Smooth muscle cell (in vitro differentiated cells): ENCODE data around the gene NOP53. TPM values are rescaled to one million over a fixed set of nuclear protein-coding genes. Genes with fewer than 3 reads are reported as not detected.
"Not testable (repeated sequence)": the region's sequence is repeated elsewhere in the genome, so short reads cannot be mapped to it uniquely, and the experiment has no call there.

Experiments used
- DNase-seq: peaks from one replicate; lab custom pipeline; 2025; ENCODE audit not compliant: unreplicated experiment; lab: John Stamatoyannopoulos, UW
- H2AFZ ChIP-seq: fragments of 200-600 bp; sonication (generic); 2 replicates; pipeline ENCODE4 v1.6.0; 2016; ENCODE audit warnings: antibody characterized with exemption, low read depth, mild to moderate bottlenecking
- H3F3A ChIP-seq: fragments of 200-600 bp; sonication (generic); 2 replicates; pipeline ENCODE4 v1.6.0; 2017; ENCODE audit warnings: antibody characterized with exemption, low read depth
- H3K27ac ChIP-seq: fragments of 200-600 bp; sonication (generic); 2 replicates; pipeline ENCODE4 v1.5.1; 2016; ENCODE audit warnings: low read depth, mild to moderate bottlenecking
- H3K27me3 ChIP-seq: fragments of 200-600 bp; sonication (generic); 2 replicates; pipeline ENCODE4 v1.6.1; 2016; ENCODE audit warnings: low read depth, mild to moderate bottlenecking
- H3K36me3 ChIP-seq: fragments of 200-600 bp; sonication (generic); 2 replicates; pipeline ENCODE4 v1.5.1; 2016; ENCODE audit warnings: low read depth
- H3K4me1 ChIP-seq: fragments of 200-600 bp; sonication (generic); 2 replicates; pipeline ENCODE4 v1.5.1; 2016; ENCODE audit warnings: low read depth
- H3K4me2 ChIP-seq: fragments of 200-600 bp; sonication (generic); 2 replicates; pipeline ENCODE4 v1.6.0; 2016; ENCODE audit warnings: mild to moderate bottlenecking
- H3K4me3 ChIP-seq: fragments of 200-600 bp; sonication (generic); 2 replicates; pipeline ENCODE4 v1.5.1; 2016; ENCODE audit warnings: mild to moderate bottlenecking
- H3K79me2 ChIP-seq: fragments of 200-600 bp; sonication (generic); 2 replicates; pipeline ENCODE4 v1.6.0; 2016; ENCODE audit warnings: low read depth, mild to moderate bottlenecking
- H3K9ac ChIP-seq: fragments of 200-600 bp; sonication (generic); 2 replicates; pipeline ENCODE4 v1.6.0; 2016; ENCODE audit warnings: low read depth
- H3K9me3 ChIP-seq: fragments of 200-600 bp; sonication (generic); replicated peaks from 2 replicates; pipeline ENCODE4 v1.5.1; 2016; ENCODE audit warnings: low read depth
- H4K20me1 ChIP-seq: fragments of 200-600 bp; sonication (generic); 2 replicates; pipeline ENCODE4 v1.6.0; 2016; ENCODE audit warnings: low read depth
- CTCF ChIP-seq: fragments of 200-600 bp; sonication (generic); IDR thresholded peaks from 2 replicates; pipeline ENCODE4 v1.5.1; 2017; ENCODE audit warnings: borderline replicate concordance, mild to moderate bottlenecking, antibody characterized with exemption; ENCODE audit not compliant: insufficient read depth, poor library complexity, severe bottlenecking
- WGBS: methylation state at CpG from one replicate; pipeline ENCODE4 v1.1.7; 2016; ENCODE audit warnings: low lambda C conversion rate; 5-methylcytosine and 5-hydroxymethylcytosine counted together
- polyA plus RNA-seq: library from polyadenylated mRNA; unstranded; fragments of >200 nt; fragmentation: Nextera tagmentation; extraction: Ambion mirVana; gene quantifications from 2 replicates; pipeline ENCODE4 v1.2.1, GENCODE V29; 2016
- total RNA-seq: library from RNA; depleted of rRNA; stranded (reverse); fragments of >200 nt; gene quantifications from 2 replicates; pipeline ENCODE4 v1.2.3, GENCODE V29; 2014

Gene NOP53
- total and polyA plus RNA-seq, 2 experiments from 2014 or later: 42.8 to 74.5 TPM

GRCh38 chr19:47766670-47767069 lies 21.3 kb downstream of the NOP53 start:
- Histone ChIP-seq H3K4me2 (no peak overlapping the region), H3K4me3 (no peak overlapping the region), H2AFZ (no peak overlapping the region), H3F3A (peaks cover 5% of the 10 kb centered on the region), H3K27me3 (no peaks in the 10 kb centered on the region), H4K20me1 (no peaks in the 10 kb centered on the region), H3K79me2 (no peaks in the 10 kb centered on the region), H3K4me1 (peaks cover 3% of the 10 kb centered on the region), H3K9ac (no peak overlapping the region), H3K36me3 (no peaks in the 10 kb centered on the region), H3K27ac (no peak overlapping the region), H3K9me3 (no peaks in the 10 kb centered on the region)
- no peak for TF ChIP-seq CTCF
- 86% methylated on average over 7 of the region's 7 CpGs for WGBS
- DNase-seq: no peak

- no peak for TF ChIP-seq CTCF
- H2AFZ ChIP-seq: no peak overlapping the region
- no peak overlapping the region for H3K4me2 ChIP-seq
- no peaks in the 10 kb centered on the region for H4K20me1 ChIP-seq
- no peak overlapping the region for H3K4me3 ChIP-seq
- H3K36me3 ChIP-seq: no peaks in the 10 kb centered on the region
- no peaks in the 10 kb centered on the region for H3K79me2 ChIP-seq
- WGBS: 90% methylated on average over 2 of the region's 2 CpGs
- DNase-seq: no peak
- no peak overlapping the region for H3K9ac ChIP-seq
- H3K27me3 ChIP-seq: no peaks in the 10 kb centered on the region
- H3F3A ChIP-seq: peaks cover 5% of the 10 kb centered on the region
- peaks cover 3% of the 10 kb centered on the region for H3K4me1 ChIP-seq
- H3K27ac ChIP-seq: no peak overlapping the region
- H3K9me3 ChIP-seq: no peaks in the 10 kb centered on the region
Observed at GRCh38 chr19:47767349-47767748, 22.0 kb downstream of the NOP53 start.

- no peaks in the 10 kb centered on the region for H4K20me1 ChIP-seq
- TF ChIP-seq CTCF: no peak
- peaks cover 5% of the 10 kb centered on the region for H3F3A ChIP-seq
- DNase-seq: no peak
- H3K9ac ChIP-seq: no peak overlapping the region
- 78% methylated on average over 2 of the region's 2 CpGs for WGBS
- H3K4me2 ChIP-seq: no peak overlapping the region
- no peaks in the 10 kb centered on the region for H3K79me2 ChIP-seq
- no peaks in the 10 kb centered on the region for H3K9me3 ChIP-seq
- H3K4me1 ChIP-seq: peaks cover 3% of the 10 kb centered on the region
- no peak overlapping the region for H3K4me3 ChIP-seq
- H3K36me3 ChIP-seq: no peaks in the 10 kb centered on the region
- H3K27ac ChIP-seq: no peak overlapping the region
- H2AFZ ChIP-seq: no peak overlapping the region
- H3K27me3 ChIP-seq: no peaks in the 10 kb centered on the region
Observed at GRCh38 chr19:47768604-47769003, 23.3 kb downstream of the NOP53 start.

- no peaks in the 10 kb centered on the region for H3K27me3 ChIP-seq
- H3K9me3 ChIP-seq: no peaks in the 10 kb centered on the region
- DNase-seq: no peak
- no peak overlapping the region for H3K9ac ChIP-seq
- H3K79me2 ChIP-seq: no peaks in the 10 kb centered on the region
- H3K4me1 ChIP-seq: peaks cover 6% of the 10 kb centered on the region
- H4K20me1 ChIP-seq: no peaks in the 10 kb centered on the region
- no peak overlapping the region for H2AFZ ChIP-seq
- no peak overlapping the region for H3K4me2 ChIP-seq
- H3K36me3 ChIP-seq: no peaks in the 10 kb centered on the region
- no peak overlapping the region for H3K4me3 ChIP-seq
- 83% methylated on average over 3 of the region's 3 CpGs for WGBS
- H3K27ac ChIP-seq: no peak overlapping the region
- H3F3A ChIP-seq: peaks cover 5% of the 10 kb centered on the region
- no peak for TF ChIP-seq CTCF
Observed at GRCh38 chr19:47769534-47769933, 24.2 kb downstream of the NOP53 start.

- H3K4me2 ChIP-seq, H3K4me3 ChIP-seq, DNase-seq, H3K36me3 ChIP-seq, H4K20me1 ChIP-seq, H3K79me2 ChIP-seq, H3K4me1 ChIP-seq, H2AFZ ChIP-seq, H3K9ac ChIP-seq, H3K27ac ChIP-seq, H3F3A ChIP-seq, H3K9me3 ChIP-seq, H3K27me3 ChIP-seq: not testable (repeated sequence)
- WGBS: 91% methylated on average over 6 of the region's 6 CpGs
Observed at GRCh38 chr19:47771291-47771690, 25.9 kb downstream of the NOP53 start.
